HepG2 (cell line): ENCODE measurements around the gene BMPER. TPM values are rescaled to one million over a fixed set of nuclear protein-coding genes. Genes with fewer than 3 reads are reported as not detected.

Experiments
- ATAC-seq: fragments of 200-7000 bp; cut with Tn5 transposase; 3 replicates; pipeline ENCODE4 v1.9.1; 2020; ENCODE audit warnings: mild to moderate bottlenecking, moderate library complexity
- BruUV-seq: library from RNA; stranded (reverse); fragments of 400-500 nt; replicated peaks from 2 replicates; lab custom pipeline; 2021; lab: Mats Ljungman, UMichigan
- CTCF ChIA-PET: fragments of 300-600 bp; formaldehyde crosslinking; extraction: SDS; loops from one replicate; lab custom pipeline; 2021; ENCODE audit warnings: low total read pairs, inconsistent platforms, low intra/inter-chr PET ratio; lab: Yijun Ruan, JAX
- POLR2A ChIA-PET: fragments of 350-600 bp; sonication (Branson Sonifier 250); formaldehyde crosslinking; loops from one replicate; lab custom pipeline; 2020; ENCODE audit warnings: antibody characterized with exemption, inconsistent platforms; lab: Yijun Ruan, JAX
- DNase-seq: peaks from one replicate; pipeline ENCODE4 v3.0.0-alpha.2; 2015; ENCODE audit warnings: low spot score
- FAIRE-seq: peaks from 3 replicates; lab custom pipeline; 2011; peaks lifted over from hg19 to GRCh38; lab: Jason Lieb, UNC
- H2AFZ ChIP-seq: one replicate; pipeline ENCODE4 v1.6.1; 2011; ENCODE audit warnings: low read length, inconsistent platforms
- H3K27ac ChIP-seq: fragments of 300-600 bp; 3 replicates; pipeline ENCODE4 v1.8.0; 2011; ENCODE audit warnings: mixed run types, mild to moderate bottlenecking, mixed read lengths, low read length, inconsistent platforms; ENCODE audit not compliant: insufficient read depth; ENCODE audit errors: extremely low read length
- H3K27me3 ChIP-seq, 2 experiments: fragments of 200-600 bp in 1 of 2; 2 replicates in 1 of 2; 3 replicates in 1 of 2; pipeline versions ENCODE4 v1.6.0 to v1.8.0; 2011; ENCODE audit warnings: low read length in 2 of 2, mild to moderate bottlenecking in 2 of 2, moderate library complexity in 2 of 2, inconsistent platforms in 1 of 2; ENCODE audit not compliant: insufficient read depth in 2 of 2, control insufficient read depth in 1 of 2
- H3K36me3 ChIP-seq, 2 experiments: fragments of 200-600 bp in 1 of 2; replicated peaks in 1 of 2; 2 replicates in 1 of 2; 3 replicates in 1 of 2; pipeline versions ENCODE4 v1.5.1 to v1.8.0; 2011; ENCODE audit warnings: low read length in 2 of 2, inconsistent platforms in 1 of 2; ENCODE audit not compliant: insufficient read depth in 2 of 2, control insufficient read depth in 1 of 2
- H3K4me1 ChIP-seq: 2 replicates; pipeline ENCODE4 v1.5.1; 2012; ENCODE audit warnings: low read length, inconsistent platforms; ENCODE audit not compliant: insufficient read depth
- H3K4me2 ChIP-seq: 2 replicates; pipeline ENCODE4 v1.6.0; 2011; ENCODE audit warnings: low read depth, low read length, inconsistent platforms
- H3K4me3 ChIP-seq, 3 experiments: fragments of 200-600 bp in 1 of 3; sonication (generic), shearing (Covaris generic) in 1 of 3; replicated peaks in 1 of 3; 2 replicates each; pipeline ENCODE4 v1.5.1; 2011 to 2016; ENCODE audit warnings: low read length in 3 of 3, inconsistent platforms in 2 of 3, low read depth in 2 of 3, mild to moderate bottlenecking in 2 of 3, control low read depth in 1 of 3, mixed read lengths in 1 of 3; ENCODE audit not compliant: insufficient read depth in 1 of 3
- H3K79me2 ChIP-seq: one replicate; pipeline ENCODE4 v1.6.1; 2011; ENCODE audit warnings: low read length, inconsistent platforms; ENCODE audit not compliant: insufficient read depth
- H3K9ac ChIP-seq: 2 replicates; pipeline ENCODE4 v1.6.0; 2011; ENCODE audit warnings: mild to moderate bottlenecking, low read depth, low read length, inconsistent platforms; ENCODE audit not compliant: insufficient read depth
- H3K9me3 ChIP-seq: 2 replicates; pipeline ENCODE4 v1.5.1; 2012; ENCODE audit warnings: mild to moderate bottlenecking, low read length
- H4K20me1 ChIP-seq: 2 replicates; pipeline ENCODE4 v1.6.0; 2011; ENCODE audit warnings: inconsistent platforms, mild to moderate bottlenecking, low read length, moderate library complexity; ENCODE audit not compliant: insufficient read depth
- PRMT3 ChIP-seq: sonication (generic); formaldehyde crosslinking; IDR thresholded peaks from 2 replicates; pipeline ENCODE4 v1.8.1; 2022; ENCODE audit warnings: low read depth, mild to moderate bottlenecking, moderate library complexity, missing genetic modification reagents, borderline replicate concordance
- STAT6 ChIP-seq: sonication (generic); formaldehyde crosslinking; IDR thresholded peaks from 2 replicates; pipeline ENCODE4 v1.4.0; 2020; ENCODE audit warnings: missing genetic modification reagents, mild to moderate bottlenecking, borderline replicate concordance
- ZNF143 ChIP-seq: sonication (generic); formaldehyde crosslinking; IDR thresholded peaks from 2 replicates; pipeline ENCODE4 v1.4.0; 2020; ENCODE audit warnings: missing genetic modification reagents
- ZNF850 ChIP-seq: sonication (generic); formaldehyde crosslinking; conservative IDR thresholded peaks from 2 replicates; pipeline ENCODE4 v1.9.0; 2021; ENCODE audit warnings: mild to moderate bottlenecking, missing genetic modification reagents
- WGBS: methylation state at CpG from one replicate; pipeline ENCODE4 v1.1.6; 2017; ENCODE audit warnings: low lambda C conversion rate; 5-methylcytosine and 5-hydroxymethylcytosine counted together
- in situ Hi-C: cut with HindIII; loops from 2 replicates; pipeline ENCODE4 v1.10.0; 2017; ENCODE audit warnings: low pct_unique_long_range_greater_than_20kb; ENCODE audit not compliant: extremely low pct_ligation_motif_present
- intact Hi-C: fragments of 100-400 bp; cut with micrococcal nuclease; formaldehyde crosslinking; loops from one replicate; pipeline ENCODE4 v1.10.0; 2022; ENCODE audit not compliant: unreplicated experiment
- polyA plus RNA-seq, 8 experiments: library from polyadenylated mRNA; depleted of rRNA in 3 of 8; stranded (reverse) in 7 of 8; unstranded in 1 of 8; fragments of >200 nt; fragmentation: Illumina TruSeq in 4 of 8; extraction: Trizol in 4 of 8; gene quantifications; 2 replicates each; pipeline versions ENCODE4 v1.2.1 to v1.2.3, GENCODE V29; 2011 to 2016; ENCODE audit warnings: low read depth in 4 of 8, missing spikeins in 1 of 8, mixed read lengths in 1 of 8; ENCODE audit not compliant: insufficient read depth in 1 of 8
- total RNA-seq, 5 experiments: library from RNA; depleted of rRNA; stranded (reverse); fragments of >200 nt; fragmentation: Illumina TruSeq; extraction: Trizol; gene quantifications; 2 replicates each; pipeline ENCODE4 v1.2.3, GENCODE V29; 2016; ENCODE audit warnings: low read depth in 1 of 5
- TF ChIP-seq, protein P1 (sequence below): IDR thresholded peaks from 2 replicates; pipeline ENCODE4 v1.6.1; 2016; ENCODE audit warnings: missing compliant biosample characterization, missing genetic modification reagents, borderline replicate concordance

BMPER gene
- total and polyA plus RNA-seq, 2 of the 13 experiments (the other 11 are each of a cell fraction or from before 2014, with no cell fraction given) = not detected

- Histone ChIP-seq H3K79me2 (no peaks in the 10 kb centered on the region), H3K36me3 (no peaks in the 10 kb centered on the region), H3K27ac (no peak overlapping the region), H3K4me2 (no peak overlapping the region), H3K27me3 (peaks cover 0 to 8% of the 10 kb centered on the region in 2 experiments; a peak in 1 of 5 replicates), H4K20me1 (no peaks in the 10 kb centered on the region), H3K4me1 (no peaks in the 10 kb centered on the region; the same call in 1 of the 2 replicates), H2AFZ (no peak overlapping the region), H3K9ac (no peak overlapping the region), H3K4me3 (no peak overlapping the region), H3K9me3 (no peaks in the 10 kb centered on the region)
- no peak for ATAC-seq
- DNase-seq = no peak
- intact Hi-C loops (no loop called here), in situ Hi-C loops (no loop called here)
- BruUV-seq = no TSS peak
- ChIA-PET POLR2A (no interaction called here), CTCF (no interaction called here)
- no peak for TF ChIP-seq STAT6 (CRISPR knock-in tag)
- TF ChIP-seq PRMT3 = no peak
- TF ChIP-seq ZNF143 = no peak
- no peak for TF ChIP-seq ZNF850 (CRISPR knock-in tag)
- TF ChIP-seq, protein P1, sequence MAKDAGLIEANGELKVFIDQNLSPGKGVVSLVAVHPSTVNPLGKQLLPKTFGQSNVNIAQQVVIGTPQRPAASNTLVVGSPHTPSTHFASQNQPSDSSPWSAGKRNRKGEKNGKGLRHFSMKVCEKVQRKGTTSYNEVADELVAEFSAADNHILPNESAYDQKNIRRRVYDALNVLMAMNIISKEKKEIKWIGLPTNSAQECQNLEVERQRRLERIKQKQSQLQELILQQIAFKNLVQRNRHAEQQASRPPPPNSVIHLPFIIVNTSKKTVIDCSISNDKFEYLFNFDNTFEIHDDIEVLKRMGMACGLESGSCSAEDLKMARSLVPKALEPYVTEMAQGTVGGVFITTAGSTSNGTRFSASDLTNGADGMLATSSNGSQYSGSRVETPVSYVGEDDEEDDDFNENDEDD (CRISPR knock-in tag) = no peak
- 27% methylated on average over 5 of the region's 5 CpGs for WGBS
- no peak for FAIRE-seq
Measured at GRCh38 chr7:34162027-34162565, 256.8 kb downstream of the BMPER start.
